HG02678 (cell line): ENCODE data around the gene HNRNPM.

Source experiments
- ATAC-seq: cut with Tn5 transposase; IDR thresholded peaks from one replicate; pipeline ENCODE4 v1.9.1; 2021; ENCODE audit warnings: mild to moderate bottlenecking, moderate library complexity; ENCODE audit not compliant: unreplicated experiment

Gene HNRNPM

GRCh38 chr19:8537099-8537498 is 92.3 kb downstream of the HNRNPM start:
- no peak for ATAC-seq
